GM19467 (cell line): Measurements from ENCODE around the gene STOML1.

Experiments used
- ATAC-seq: cut with Tn5 transposase; IDR thresholded peaks from one replicate; pipeline ENCODE4 v1.9.1; 2021; ENCODE audit warnings: mild to moderate bottlenecking, moderate library complexity; ENCODE audit not compliant: unreplicated experiment

The STOML1 gene

GRCh38 chr15:74022706-74023470 is 30.8 kb upstream of the STOML1 start:
- no peak for ATAC-seq

GRCh38 chr15:74019734-74020133 is 27.6 kb upstream of the STOML1 start:
- ATAC-seq: no peak

GRCh38 chr15:74013374-74013894 is 21.3 kb upstream of the STOML1 start:
- no peak for ATAC-seq

- no peak for ATAC-seq
These were observed 19.5 kb upstream of the STOML1 start for GRCh38 chr15:74011610-74012009.

- no peak for ATAC-seq
These were observed 18.9 kb upstream of the STOML1 start for GRCh38 chr15:74010929-74011540.

GRCh38 chr15:74008901-74009300 is 16.8 kb upstream of the STOML1 start:
- ATAC-seq: no peak

- no peak for ATAC-seq
These were observed 15.8 kb upstream of the STOML1 start for GRCh38 chr15:74007820-74008371.

GRCh38 chr15:74006774-74007639 is 14.9 kb upstream of the STOML1 start:
- no peak for ATAC-seq

- no peak for ATAC-seq
These were observed 5.9 kb upstream of the STOML1 start for GRCh38 chr15:73997986-73998385.

- ATAC-seq: no peak
These were observed 4.8 kb upstream of the STOML1 start for GRCh38 chr15:73996939-73997338.

- no peak for ATAC-seq
These were observed 4.2 kb upstream of the STOML1 start for GRCh38 chr15:73996267-73996666.

GRCh38 chr15:73994912-73995622 is 3.0 kb upstream of the STOML1 start:
- no peak for ATAC-seq

- ATAC-seq: peak; percentile 62
These were observed 2.4 kb upstream of the STOML1 start, which contains the start of gene PML for GRCh38 chr15:73994413-73994883. Gene PML, plus strand, starts transcription at chr15:73994716. Its CDS starts 97 bp downstream, at chr15:73994813.

- ATAC-seq: no peak
These were observed 1.3 kb upstream of the STOML1 start for GRCh38 chr15:73993211-73993994.

GRCh38 chr15:73992594-73992898 is 451 bp upstream of the STOML1 start:
- ATAC-seq: no peak

GRCh38 chr15:73991260-73991659 is 835 bp downstream of the STOML1 start:
- no peak for ATAC-seq

GRCh38 chr15:73990250-73991005 is 1.7 kb downstream of the STOML1 start:
- ATAC-seq: no peak

- ATAC-seq: no peak
These were observed 2.9 kb downstream of the STOML1 start for GRCh38 chr15:73989001-73989798.
